HL-60 (cell line): Measurements from ENCODE around the gene OR6T1.

Experiments
- DNase-seq, 2 experiments: peaks; one replicate each; pipeline ENCODE4 v3.0.0-alpha.2; 2010 to 2020; ENCODE audit warnings: low read depth in 1 of 2, low spot score in 1 of 2
- H3K27ac ChIP-seq: fragments of 250-450 bp; sonication (Bioruptor Pico); replicated peaks from 2 replicates; pipeline ENCODE4 v1.5.1; 2020; ENCODE audit warnings: mild to moderate bottlenecking, moderate library complexity
- H3K27me3 ChIP-seq: fragments of 250-450 bp; sonication (Bioruptor Pico); 2 replicates; pipeline ENCODE4 v1.5.1; 2021; ENCODE audit warnings: mild to moderate bottlenecking, moderate library complexity; ENCODE audit not compliant: insufficient read depth, poor library complexity, severe bottlenecking
- H3K4me3 ChIP-seq: replicated peaks from 2 replicates; pipeline ENCODE4 v1.5.1; 2011; ENCODE audit warnings: mild to moderate bottlenecking, control low read depth, low read length; ENCODE audit not compliant: insufficient read depth
- CTCF ChIP-seq: IDR thresholded peaks from one replicate; pipeline ENCODE4 v1.5.1; 2011; ENCODE audit warnings: low read length, control low read depth, inconsistent platforms; ENCODE audit not compliant: insufficient read depth
- GABPA ChIP-seq: IDR thresholded peaks from 2 replicates; pipeline ENCODE4 v1.6.1; 2012; ENCODE audit warnings: low read depth
- POLR2AphosphoS5 ChIP-seq: IDR thresholded peaks from 2 replicates; pipeline ENCODE4 v1.6.1; 2012; ENCODE audit warnings: low read depth
- REST ChIP-seq: IDR thresholded peaks from 2 replicates; pipeline ENCODE4 v1.6.1; 2012; ENCODE audit warnings: low read depth; ENCODE audit not compliant: insufficient replicate concordance
- SPI1 ChIP-seq: IDR thresholded peaks from 2 replicates; pipeline ENCODE4 v1.6.1; 2012; ENCODE audit warnings: low read depth, mild to moderate bottlenecking, borderline replicate concordance

OR6T1 gene

GRCh38 chr11:123976770-123977560, 33.3 kb upstream of the OR6T1 start:
- H3K27ac ChIP-seq, result no peak overlapping the region
- peaks cover 2% of the 10 kb centered on the region for H3K27me3 ChIP-seq
- TF ChIP-seq GABPA (no peak), REST (no peak), SPI1 (no peak), POLR2AphosphoS5 (no peak), CTCF (no peak)
- no peak for DNase-seq
- H3K4me3 ChIP-seq, result no peak overlapping the region

- no peak overlapping the region for H3K4me3 ChIP-seq
- DNase-seq, result no peak
- peaks cover 2% of the 10 kb centered on the region for H3K27me3 ChIP-seq
- no peak for TF ChIP-seq POLR2AphosphoS5
- TF ChIP-seq GABPA, result no peak
- TF ChIP-seq SPI1, result no peak
- no peak for TF ChIP-seq CTCF
- no peak for TF ChIP-seq REST
- H3K27ac ChIP-seq, result no peak overlapping the region
These were observed 30.2 kb upstream of the OR6T1 start for GRCh38 chr11:123973816-123974215.

- DNase-seq, result no peak
- Histone ChIP-seq H3K27me3 (no peaks in the 10 kb centered on the region), H3K4me3 (no peak overlapping the region), H3K27ac (no peak overlapping the region)
- TF ChIP-seq CTCF (no peak), REST (no peak), GABPA (no peak), POLR2AphosphoS5 (no peak), SPI1 (no peak)
These were observed 13.1 kb upstream of the OR6T1 start for GRCh38 chr11:123956752-123957151.
